B cell (primary cell): ENCODE measurements around the gene VPS8. TPM values are rescaled to one million over a fixed set of nuclear protein-coding genes. Genes with fewer than 3 reads are reported as not detected.

Experiments used
- ATAC-seq: fragments of 200-7000 bp; cut with Tn5 transposase; one replicate; pipeline ENCODE4 v1.10.0; 2021; ENCODE audit warnings: low read depth, mild to moderate bottlenecking, moderate number of reproducible peaks, moderate library complexity
- CTCF ChIA-PET: fragments of 350-600 bp; sonication (Branson Sonifier 250); formaldehyde crosslinking; loops from one replicate; lab custom pipeline; 2021; ENCODE audit warnings: antibody characterized with exemption, inconsistent platforms; lab: Charles Lee
- POLR2A ChIA-PET: fragments of 350-600 bp; sonication (Branson Sonifier 250); formaldehyde crosslinking; loops from one replicate; lab custom pipeline; 2021; ENCODE audit warnings: antibody characterized with exemption; lab: Charles Lee
- DNase-seq: peaks from one replicate; pipeline ENCODE4 v3.0.0; 2013
- H2AFZ ChIP-seq: 2 replicates; pipeline ENCODE4 v1.6.1; 2012; ENCODE audit warnings: mild to moderate bottlenecking, low read depth, low read length; ENCODE audit not compliant: insufficient read depth, poor library complexity, severe bottlenecking
- H3K27ac ChIP-seq, 2 donors: 1 replicate in 1 of 2; 2 replicates in 1 of 2; pipeline ENCODE4 v1.5.1; 2012 to 2013; ENCODE audit warnings: low read length in 2 of 2, mild to moderate bottlenecking in 2 of 2, moderate library complexity in 1 of 2
- H3K27me3 ChIP-seq, 4 experiments: fragments of 200-600 bp in 1 of 4; sonication (generic) in 1 of 4; replicated peaks in 1 of 4; 1 replicate in 2 of 4; 2 replicates in 2 of 4; pipeline versions ENCODE4 v1.6.1 to v1.7.0; 2013 to 2016; ENCODE audit warnings: low read length in 3 of 4, mild to moderate bottlenecking in 2 of 4, mixed read lengths in 1 of 4, moderate library complexity in 1 of 4; ENCODE audit not compliant: insufficient read depth in 4 of 4, control insufficient read depth in 3 of 4; ENCODE audit errors: control extremely low read depth in 1 of 4
- H3K36me3 ChIP-seq, 2 experiments: replicated peaks in 1 of 2; 1 replicate in 1 of 2; 2 replicates in 1 of 2; pipeline versions ENCODE4 v1.6.1 to v1.7.1; 2013; ENCODE audit warnings: low read length in 1 of 2; ENCODE audit not compliant: insufficient read depth in 2 of 2, control insufficient read depth in 1 of 2; ENCODE audit errors: control extremely low read depth in 1 of 2, extremely low read depth in 1 of 2
- H3K4me1 ChIP-seq, 2 donors: fragments of 200-600 bp in 1 of 2; sonication (generic) in 1 of 2; 1 replicate in 1 of 2; 2 replicates in 1 of 2; pipeline versions ENCODE4 v1.5.1 to v1.6.1; 2013 to 2017; ENCODE audit warnings: low read length in 2 of 2; ENCODE audit not compliant: control insufficient read depth in 2 of 2, insufficient read depth in 2 of 2
- H3K4me2 ChIP-seq: replicated peaks from 2 replicates; pipeline ENCODE3; 2012; ENCODE audit warnings: mild to moderate bottlenecking, low read depth, low read length; ENCODE audit not compliant: poor library complexity, severe bottlenecking
- H3K4me3 ChIP-seq, 5 experiments: fragments of 200-600 bp in 1 of 5; sonication (generic) in 1 of 5; 1 replicate in 3 of 5; 2 replicates in 2 of 5; pipeline versions ENCODE4 v1.5.1 to v1.7.0; 2011 to 2016; ENCODE audit warnings: low read length in 4 of 5, mild to moderate bottlenecking in 4 of 5, low read depth in 2 of 5, control low read depth in 1 of 5, moderate library complexity in 1 of 5; ENCODE audit not compliant: insufficient read depth in 1 of 5; ENCODE audit errors: control extremely low read depth in 1 of 5, extremely low read depth in 1 of 5
- H3K79me2 ChIP-seq: fragments of 200-600 bp; sonication (generic); one replicate; pipeline ENCODE4 v1.6.0; 2016; ENCODE audit warnings: low read length; ENCODE audit not compliant: control insufficient read depth, insufficient read depth
- H3K9ac ChIP-seq: fragments of 200-600 bp; sonication (generic); 2 replicates; pipeline ENCODE4 v1.6.1; 2017; ENCODE audit warnings: mild to moderate bottlenecking, low read length, moderate library complexity
- H3K9me3 ChIP-seq, 3 donors: one replicate each; pipeline versions ENCODE4 v1.6.1 to v1.7.1; 2013; ENCODE audit warnings: low read length in 2 of 3; ENCODE audit not compliant: control insufficient read depth in 2 of 3, insufficient read depth in 1 of 3; ENCODE audit errors: control extremely low read depth in 1 of 3
- H4K20me1 ChIP-seq: 2 replicates; pipeline ENCODE4 v1.6.0; 2012; ENCODE audit warnings: mild to moderate bottlenecking, low read length; ENCODE audit not compliant: insufficient read depth, control insufficient read depth, poor library complexity, severe bottlenecking
- H3K27ac Mint-ChIP-seq: one replicate; pipeline ENCODE4 v1.8.0; 2021; ENCODE audit warnings: mixed read lengths
- H3K27me3 Mint-ChIP-seq: one replicate; pipeline ENCODE4 v1.8.0; 2021; ENCODE audit warnings: mixed read lengths
- H3K4me1 Mint-ChIP-seq: one replicate; pipeline ENCODE4 v1.8.0; 2021; ENCODE audit warnings: mixed read lengths
- H3K4me3 Mint-ChIP-seq: one replicate; pipeline ENCODE4 v1.8.0; 2021; ENCODE audit warnings: mixed read lengths
- H3K9me3 Mint-ChIP-seq: one replicate; pipeline ENCODE4 v1.8.0; 2022; ENCODE audit warnings: mixed read lengths; ENCODE audit not compliant: insufficient read depth
- CTCF ChIP-seq: fragments of 200-600 bp; IDR thresholded peaks from one replicate; pipeline ENCODE4 v1.8.0; 2022; ENCODE audit warnings: antibody characterized with exemption, mild to moderate bottlenecking
- EZH2 ChIP-seq: IDR thresholded peaks from 2 replicates; pipeline ENCODE4 v1.6.1; 2012; ENCODE audit warnings: borderline replicate concordance, low read depth, mild to moderate bottlenecking, moderate library complexity, low read length; ENCODE audit not compliant: insufficient read depth, poor library complexity, severe bottlenecking
- WGBS: methylation state at CpG from one replicate; pipeline ENCODE4 v1.1.5; 2013; ENCODE audit warnings: missing lambda C conversion rate; ENCODE audit not compliant: insufficient coverage; 5-methylcytosine and 5-hydroxymethylcytosine counted together
- intact Hi-C: fragments of 100-400 bp; cut with micrococcal nuclease; formaldehyde crosslinking; loops from one replicate; pipeline ENCODE4 v1.10.0; 2022
- polyA plus RNA-seq: library from polyadenylated mRNA; depleted of rRNA; stranded (reverse); fragments of >200 nt; gene quantifications from 2 replicates; pipeline ENCODE4 v1.2.3, GENCODE V29; 2012
- total RNA-seq, 2 donors: library from RNA; stranded (reverse); fragments of 120-200 nt in 1 of 2; gene quantifications; 1 replicate in 1 of 2; 2 replicates in 1 of 2; pipeline versions ENCODE4 v1.2.3 to v1.2.4, GENCODE V29; 2013 to 2022

The VPS8 gene
- total and polyA plus RNA-seq, 2 donors (not counting 1 experiment from before 2014, with no cell fraction given): 18.3 to 95.6 TPM

GRCh38 chr3:185082149-185082548, 270.2 kb downstream of the VPS8 start:
- H3K79me2 ChIP-seq: no peaks in the 10 kb centered on the region
- no peak overlapping the region for H3K4me3 ChIP-seq
- Mint-ChIP-seq H3K9me3 (no peaks in the 10 kb centered on the region), H3K27ac (no peak overlapping the region), H3K4me1 (no peaks in the 10 kb centered on the region), H3K4me3 (no peak overlapping the region), H3K27me3 (peaks cover 15% of the 10 kb centered on the region)
- ChIA-PET CTCF (no interaction called here), POLR2A (no interaction called here)
- no peaks in the 10 kb centered on the region for H3K9me3 ChIP-seq
- no peak overlapping the region for H3K9ac ChIP-seq
- no peak overlapping the region for H2AFZ ChIP-seq
- DNase-seq (no peak), ATAC-seq (no peak)
- TF ChIP-seq CTCF (no peak), EZH2 (no peak)
- no peaks in the 10 kb centered on the region for H3K27me3 ChIP-seq
- 93% methylated on average over 3 of the region's 3 CpGs for WGBS
- no peak overlapping the region for H3K27ac ChIP-seq
- intact Hi-C loops: no loop called here
- no peaks in the 10 kb centered on the region for H3K36me3 ChIP-seq
- H3K4me1 ChIP-seq: no peaks in the 10 kb centered on the region
- no peaks in the 10 kb centered on the region for H4K20me1 ChIP-seq
- no peak overlapping the region for H3K4me2 ChIP-seq

DNA sequence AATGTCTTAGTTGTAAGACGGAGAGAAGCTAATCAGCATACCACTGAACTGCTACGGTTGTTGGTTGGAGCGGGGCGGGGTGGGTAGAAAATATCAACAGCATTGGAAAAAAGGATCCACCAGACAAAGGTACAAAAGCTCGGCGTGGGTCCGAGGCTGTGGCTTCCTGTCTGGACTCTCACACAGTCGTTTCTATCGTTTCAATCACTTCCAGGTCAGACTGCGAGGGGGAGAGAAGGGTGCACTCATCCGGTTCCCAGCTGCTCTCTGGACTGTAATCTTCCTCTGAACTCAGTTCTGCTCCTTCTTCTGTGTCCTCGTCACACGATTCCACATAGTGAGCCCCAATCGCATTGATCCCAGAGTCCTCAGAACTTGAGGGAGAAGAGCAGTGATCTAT, 270.9 kb downstream of the VPS8 start:
- no peak overlapping the region for H3K9ac ChIP-seq
- 87% methylated on average over 12 of the region's 14 CpGs for WGBS

More for the DNA sequence above, 270.9 kb downstream of the VPS8 start:
- Histone ChIP-seq H3K79me2 (no peaks in the 10 kb centered on the region), H3K36me3 (no peaks in the 10 kb centered on the region), H3K27ac (no peak overlapping the region), H3K9me3 (no peaks in the 10 kb centered on the region), H3K4me3 (no peak overlapping the region), H3K4me1 (no peaks in the 10 kb centered on the region), H3K27me3 (no peaks in the 10 kb centered on the region), H3K4me2 (no peak overlapping the region), H4K20me1 (no peaks in the 10 kb centered on the region), H2AFZ (no peak overlapping the region)
- H3K4me3 Mint-ChIP-seq: no peak overlapping the region
- DNase-seq (no peak), ATAC-seq (no peak)
- H3K27ac Mint-ChIP-seq: no peak overlapping the region
- TF ChIP-seq CTCF (no peak), EZH2 (no peak)
- intact Hi-C loops: no loop called here
- no peaks in the 10 kb centered on the region for H3K9me3 Mint-ChIP-seq
- ChIA-PET POLR2A (no interaction called here), CTCF (no interaction called here)
- peaks cover 17% of the 10 kb centered on the region for H3K27me3 Mint-ChIP-seq
- H3K4me1 Mint-ChIP-seq: no peaks in the 10 kb centered on the region
